HCT116 (cell line): ENCODE data around the gene THAP8. TPM values are rescaled to one million over a fixed set of nuclear protein-coding genes. Genes with fewer than 3 reads are reported as not detected.

Experiments
- ATAC-seq: fragments of 200-7000 bp; cut with Tn5 transposase; 2 replicates; pipeline ENCODE4 v1.9.1; 2020; ENCODE audit warnings: mild to moderate bottlenecking, moderate library complexity
- BruUV-seq: library from RNA; stranded (reverse); fragments of 400-500 nt; replicated peaks from 2 replicates; lab custom pipeline; 2021; lab: Mats Ljungman, UMichigan
- CTCF ChIA-PET: fragments of 300-600 bp; sonication (Branson Sonifier 250); formaldehyde crosslinking; loops from one replicate; lab custom pipeline; 2021; ENCODE audit warnings: antibody characterized with exemption; lab: Charles Lee
- POLR2A ChIA-PET: fragments of 300-600, 350-600 bp; sonication (Branson Sonifier 250); formaldehyde crosslinking; loops from one replicate; lab custom pipeline; 2021; ENCODE audit warnings: antibody characterized with exemption; lab: Charles Lee
- RAD21 ChIA-PET, 2 experiments: fragments of 300-600 bp; sonication (Branson Sonifier 250); formaldehyde crosslinking; loops; one replicate each; lab custom pipeline; 2023; ENCODE audit warnings: low total read pairs in 2 of 2; ENCODE audit not compliant: uncharacterized antibody in 2 of 2, unreplicated experiment in 2 of 2, low non-redundant PET in 1 of 2; lab: Charles Lee
- DNase-seq: peaks from one replicate; pipeline ENCODE4 v3.0.0-alpha.2; 2010; ENCODE audit warnings: low read depth, low spot score
- H2AFZ ChIP-seq: fragments of 200-600 bp; shearing (Covaris generic), sonication (generic); 2 replicates; pipeline ENCODE4 v1.6.1; 2017; ENCODE audit warnings: low read depth, mixed run types, mixed read lengths, antibody characterized with exemption, low read length; ENCODE audit not compliant: poor library complexity, severe bottlenecking
- H3K27ac ChIP-seq: 2 replicates; pipeline ENCODE4 v1.5.1; 2012; ENCODE audit warnings: low read depth, low read length
- H3K27me3 ChIP-seq: fragments of 200-600 bp; sonication (generic); 2 replicates; pipeline ENCODE4 v1.6.1; 2016; ENCODE audit warnings: mixed run types, low read length, mixed read lengths; ENCODE audit not compliant: insufficient read depth
- H3K36me3 ChIP-seq, 2 experiments: fragments of 200-500 bp in 1 of 2; fragments of 200-600 bp in 1 of 2; sonication (Bioruptor generic) in 1 of 2; sonication (generic) in 1 of 2; 2 replicates each; pipeline versions ENCODE4 v1.5.1 to v1.6.1; 2014 to 2016; ENCODE audit warnings: low read length in 2 of 2, inconsistent platforms in 1 of 2, mixed read lengths in 1 of 2, mixed run types in 1 of 2; ENCODE audit not compliant: insufficient read depth in 2 of 2, control insufficient read depth in 1 of 2
- H3K4me1 ChIP-seq, 2 experiments: fragments of 200-600 bp in 1 of 2; sonication (generic) in 1 of 2; 2 replicates each; pipeline versions ENCODE4 v1.5.1 to v1.6.1; 2012 to 2017; ENCODE audit warnings: low read length in 2 of 2, inconsistent platforms in 1 of 2, mild to moderate bottlenecking in 1 of 2, mixed read lengths in 1 of 2, mixed run types in 1 of 2, moderate library complexity in 1 of 2; ENCODE audit not compliant: insufficient read depth in 2 of 2, control insufficient read depth in 1 of 2
- H3K4me2 ChIP-seq: fragments of 200-600 bp; sonication (generic); 2 replicates; pipeline ENCODE4 v1.6.1; 2017; ENCODE audit warnings: mixed run types, low read length, mixed read lengths
- H3K4me3 ChIP-seq, 2 experiments: fragments of 200-600 bp in 1 of 2; sonication (generic) in 1 of 2; replicated peaks in 1 of 2; 2 replicates each; pipeline ENCODE4 v1.5.1; 2011 to 2016; ENCODE audit warnings: low read length in 2 of 2, control low read depth in 1 of 2, low read depth in 1 of 2, mild to moderate bottlenecking in 1 of 2, mixed read lengths in 1 of 2, mixed run types in 1 of 2
- H3K79me2 ChIP-seq: fragments of 200-600 bp; sonication (generic); 2 replicates; pipeline ENCODE4 v1.6.1; 2017; ENCODE audit warnings: mild to moderate bottlenecking, mixed run types, low read length, moderate library complexity, mixed read lengths; ENCODE audit not compliant: insufficient read depth
- H3K9ac ChIP-seq: fragments of 200-600 bp; sonication (generic); 2 replicates; pipeline ENCODE4 v1.6.1; 2016; ENCODE audit warnings: low read length, mixed read lengths
- H3K9me2 ChIP-seq: fragments of 200-600 bp; sonication (generic), shearing (Covaris generic); 2 replicates; pipeline ENCODE4 v1.6.1; 2017; ENCODE audit warnings: mixed run types, mild to moderate bottlenecking, moderate library complexity; ENCODE audit not compliant: insufficient read depth
- H3K9me3 ChIP-seq, 2 experiments: fragments of 200-500 bp in 1 of 2; fragments of 200-600 bp in 1 of 2; sonication (Bioruptor generic) in 1 of 2; sonication (generic) in 1 of 2; 2 replicates each; pipeline ENCODE4 v1.6.1; 2014 to 2017; ENCODE audit warnings: low read length in 2 of 2, mixed read lengths in 2 of 2, inconsistent platforms in 1 of 2, low read depth in 1 of 2, mild to moderate bottlenecking in 1 of 2, mixed run types in 1 of 2, moderate library complexity in 1 of 2; ENCODE audit not compliant: control insufficient read depth in 1 of 2, insufficient read depth in 1 of 2
- H4K20me1 ChIP-seq: fragments of 200-600 bp; sonication (generic), shearing (Covaris generic); 2 replicates; pipeline ENCODE4 v1.6.1; 2017; ENCODE audit warnings: mixed run types, mild to moderate bottlenecking, moderate library complexity; ENCODE audit not compliant: insufficient read depth
- ATF3 ChIP-seq: IDR thresholded peaks from 2 replicates; pipeline ENCODE4 v1.6.1; 2012
- CEBPB ChIP-seq: IDR thresholded peaks from 2 replicates; pipeline ENCODE4 v1.6.1; 2012; ENCODE audit warnings: low read depth
- EGR1 ChIP-seq: IDR thresholded peaks from 2 replicates; pipeline ENCODE4 v1.6.1; 2012; ENCODE audit warnings: low read depth
- ELF1 ChIP-seq: IDR thresholded peaks from 2 replicates; pipeline ENCODE4 v1.6.1; 2012; ENCODE audit warnings: low read depth, borderline replicate concordance
- EZH2 ChIP-seq: fragments of 200-600 bp; sonication (generic); IDR thresholded peaks from 2 replicates; pipeline ENCODE4 v1.6.1; 2017; ENCODE audit warnings: antibody characterized with exemption, mixed run types
- EZH2phosphoT487 ChIP-seq: fragments of 200-600 bp; IDR thresholded peaks from 2 replicates; pipeline ENCODE4 v1.6.1; 2018; ENCODE audit warnings: antibody characterized with exemption, borderline replicate concordance
- JUND ChIP-seq: IDR thresholded peaks from 2 replicates; pipeline ENCODE4 v1.6.1; 2012
- MAX ChIP-seq: IDR thresholded peaks from 2 replicates; pipeline ENCODE4 v1.6.1; 2012
- REST ChIP-seq: IDR thresholded peaks from 2 replicates; pipeline ENCODE4 v1.6.1; 2012; ENCODE audit warnings: low read depth
- SIN3A ChIP-seq: IDR thresholded peaks from 2 replicates; pipeline ENCODE4 v1.6.1; 2012; ENCODE audit warnings: low read depth
- SP1 ChIP-seq: IDR thresholded peaks from 2 replicates; pipeline ENCODE4 v1.6.1; 2012; ENCODE audit warnings: low read depth
- YY1 ChIP-seq: IDR thresholded peaks from 2 replicates; pipeline ENCODE4 v1.6.1; 2011; ENCODE audit warnings: low read length, low read depth, moderate library complexity, mild to moderate bottlenecking; ENCODE audit not compliant: insufficient replicate concordance; ENCODE audit errors: extremely low read depth
- ZFX ChIP-seq: fragments of 450-650 bp; IDR thresholded peaks from 2 replicates; pipeline ENCODE4 v1.6.1; 2017
- intact Hi-C: fragments of 100-400 bp; cut with micrococcal nuclease; formaldehyde crosslinking; loops from 2 replicates; pipeline ENCODE4 v1.10.0; 2022
- total RNA-seq: library from RNA; stranded (reverse); gene quantifications from one replicate; pipeline ENCODE4 v1.2.1, GENCODE V29; 2021; ENCODE audit not compliant: unreplicated experiment
- TF ChIP-seq, protein P1 (sequence below): IDR thresholded peaks from 2 replicates; pipeline ENCODE4 v1.6.1; 2011; ENCODE audit warnings: mild to moderate bottlenecking, low read length, moderate library complexity; ENCODE audit not compliant: insufficient replicate concordance; ENCODE audit errors: extremely low read depth
- TF ChIP-seq, protein P2 (sequence below), 3 experiments: fragments of 200-600 bp in 1 of 3; sonication (generic) in 1 of 3; IDR thresholded peaks in 2 of 3; conservative IDR thresholded peaks in 1 of 3; 2 replicates each; pipeline ENCODE4 v1.5.1; 2012 to 2017; ENCODE audit warnings: low read depth in 2 of 3, low read length in 2 of 3, antibody characterized with exemption in 1 of 3, borderline replicate concordance in 1 of 3, control low read depth in 1 of 3, mild to moderate bottlenecking in 1 of 3, mixed read lengths in 1 of 3, mixed run types in 1 of 3, moderate library complexity in 1 of 3; ENCODE audit not compliant: insufficient read depth in 1 of 3

The THAP8 gene
- total RNA-seq, 1 experiment from 2014 or later = 1.7 TPM

DNA sequence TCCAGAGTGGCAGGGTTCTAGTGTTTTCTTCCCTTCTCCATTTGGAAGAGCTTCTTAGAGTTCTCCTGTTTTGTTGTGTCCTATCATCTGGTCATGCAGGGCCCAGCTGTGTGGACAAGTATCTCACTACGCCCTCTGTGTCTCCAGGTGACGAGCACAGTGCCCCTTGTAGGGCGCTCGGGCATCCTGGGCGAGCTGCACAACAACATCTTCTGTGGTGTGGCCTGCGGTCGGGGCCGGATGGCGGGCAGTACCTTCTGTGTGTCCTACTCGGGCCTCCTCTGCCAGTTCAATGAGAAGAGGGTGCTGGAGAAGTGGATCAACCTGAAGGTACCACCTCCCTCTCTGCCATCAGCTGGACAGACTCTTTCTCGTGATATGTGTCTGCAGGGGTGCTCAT lies 13.6 kb upstream of the THAP8 start:
- DNase-seq = no peak
- no TSS peak for BruUV-seq
- no peak overlapping the region for H2AFZ ChIP-seq
- H3K79me2 ChIP-seq = no peaks in the 10 kb centered on the region; the same call in 1 of the 2 replicates
- intact Hi-C loops = loop anchor here (10.0 kb wide), 1 partner anchor 1047 kb away; no protein-coding TSS in a partner anchor
- no peaks in the 10 kb centered on the region for H3K9me3 ChIP-seq
- CTCF ChIA-PET = no interaction called here
- no peak for ATAC-seq
- RAD21 ChIA-PET = interaction anchor here in 1 of 2 experiments (0.9 kb wide), 1 partner anchor 96 kb away, joined by 3 read pairs; no protein-coding TSS in a partner anchor
- H3K27me3 ChIP-seq = no peaks in the 10 kb centered on the region
- peaks cover 13% of the 10 kb centered on the region; the same call in 1 of the 2 replicates for H4K20me1 ChIP-seq
- peaks cover 4 to 40% of the 10 kb centered on the region in 2 experiments for H3K36me3 ChIP-seq
- H3K4me3 ChIP-seq = no peak overlapping the region
- H3K27ac ChIP-seq = no peak overlapping the region
- POLR2A ChIA-PET = no interaction called here
- no peak overlapping the region for H3K4me2 ChIP-seq
- H3K9me2 ChIP-seq = no peaks in the 10 kb centered on the region
- peaks cover 14 to 17% of the 10 kb centered on the region in 2 experiments for H3K4me1 ChIP-seq
- TF ChIP-seq ATF3 (no peak), SP1 (no peak), ZFX (no peak), REST (no peak), EGR1 (no peak), CEBPB (no peak), YY1 (no peak), SIN3A (no peak), JUND (no peak), EZH2phosphoT487 (no peak), ELF1 (no peak), EZH2 (no peak), MAX (no peak)
- TF ChIP-seq, protein P1, sequence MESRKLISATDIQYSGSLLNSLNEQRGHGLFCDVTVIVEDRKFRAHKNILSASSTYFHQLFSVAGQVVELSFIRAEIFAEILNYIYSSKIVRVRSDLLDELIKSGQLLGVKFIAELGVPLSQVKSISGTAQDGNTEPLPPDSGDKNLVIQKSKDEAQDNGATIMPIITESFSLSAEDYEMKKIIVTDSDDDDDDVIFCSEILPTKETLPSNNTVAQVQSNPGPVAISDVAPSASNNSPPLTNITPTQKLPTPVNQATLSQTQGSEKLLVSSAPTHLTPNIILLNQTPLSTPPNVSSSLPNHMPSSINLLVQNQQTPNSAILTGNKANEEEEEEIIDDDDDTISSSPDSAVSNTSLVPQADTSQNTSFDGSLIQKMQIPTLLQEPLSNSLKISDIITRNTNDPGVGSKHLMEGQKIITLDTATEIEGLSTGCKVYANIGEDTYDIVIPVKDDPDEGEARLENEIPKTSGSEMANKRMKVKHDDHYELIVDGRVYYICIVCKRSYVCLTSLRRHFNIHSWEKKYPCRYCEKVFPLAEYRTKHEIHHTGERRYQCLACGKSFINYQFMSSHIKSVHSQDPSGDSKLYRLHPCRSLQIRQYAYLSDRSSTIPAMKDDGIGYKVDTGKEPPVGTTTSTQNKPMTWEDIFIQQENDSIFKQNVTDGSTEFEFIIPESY = no peak
- TF ChIP-seq, protein P2, sequence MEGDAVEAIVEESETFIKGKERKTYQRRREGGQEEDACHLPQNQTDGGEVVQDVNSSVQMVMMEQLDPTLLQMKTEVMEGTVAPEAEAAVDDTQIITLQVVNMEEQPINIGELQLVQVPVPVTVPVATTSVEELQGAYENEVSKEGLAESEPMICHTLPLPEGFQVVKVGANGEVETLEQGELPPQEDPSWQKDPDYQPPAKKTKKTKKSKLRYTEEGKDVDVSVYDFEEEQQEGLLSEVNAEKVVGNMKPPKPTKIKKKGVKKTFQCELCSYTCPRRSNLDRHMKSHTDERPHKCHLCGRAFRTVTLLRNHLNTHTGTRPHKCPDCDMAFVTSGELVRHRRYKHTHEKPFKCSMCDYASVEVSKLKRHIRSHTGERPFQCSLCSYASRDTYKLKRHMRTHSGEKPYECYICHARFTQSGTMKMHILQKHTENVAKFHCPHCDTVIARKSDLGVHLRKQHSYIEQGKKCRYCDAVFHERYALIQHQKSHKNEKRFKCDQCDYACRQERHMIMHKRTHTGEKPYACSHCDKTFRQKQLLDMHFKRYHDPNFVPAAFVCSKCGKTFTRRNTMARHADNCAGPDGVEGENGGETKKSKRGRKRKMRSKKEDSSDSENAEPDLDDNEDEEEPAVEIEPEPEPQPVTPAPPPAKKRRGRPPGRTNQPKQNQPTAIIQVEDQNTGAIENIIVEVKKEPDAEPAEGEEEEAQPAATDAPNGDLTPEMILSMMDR (IDR thresholded peaks at IDR 0.05 in 2 of 3, conservative IDR thresholded peaks at IDR 0.05 in 1 of 3; ENCODE audit: borderline replicate concordance in 1 of 3, insufficient read depth in 1 of 3, low read depth in 2 of 3, low read length in 2 of 3) = no peak
- H3K9ac ChIP-seq = no peak overlapping the region
